ENCODE measurements around the gene CPT2. TPM values are rescaled to one million over a fixed set of nuclear protein-coding genes. Genes with fewer than 3 reads are reported as not detected.

Gene CPT2
- total RNA-seq, 1 experiment from 2014 or later: 25.1 TPM

GRCh38 chr1:53260631-53261247, 64.1 kb downstream of the CPT2 start:
- DNase-seq (ENCODE audit: low spot score): no peak

- no peak for DNase-seq (ENCODE audit: low spot score)
These were observed 65.4 kb downstream of the CPT2 start for GRCh38 chr1:53262000-53262399.

Other genes with a start within 250 kb of the CPT2 start
- gene PODN, start 134.6 kb upstream of the CPT2 start, total RNA-seq (2014; rRNA removed; shearing (Covaris generic)): 0.03 TPM in 1 of 2 replicates, not detected in the other
- 1.4 and 3.1 TPM in 2 replicates for gene SLC1A7, start 54.2 kb upstream of the CPT2 start, total RNA-seq (2014; rRNA removed; shearing (Covaris generic))
- 34.4 and 39.1 TPM in 2 replicates for gene CZIB, start 23.8 kb downstream of the CPT2 start, total RNA-seq (2014; rRNA removed; shearing (Covaris generic))
- gene MAGOH, start 41.7 kb downstream of the CPT2 start, total RNA-seq (2014; rRNA removed; shearing (Covaris generic)): 42.5 and 44.1 TPM in 2 replicates
- 242 and 262 TPM in 2 replicates for gene LRP8, start 131.2 kb downstream of the CPT2 start, total RNA-seq (2014; rRNA removed; shearing (Covaris generic))

Measured in HT-29 (cell line).